Measurements from ENCODE around the gene MILR1. TPM values are rescaled to one million over a fixed set of nuclear protein-coding genes. Genes with fewer than 3 reads are reported as not detected.

Gene MILR1
- total RNA-seq, 3 donors from 2014 or later, result 3.1 to 8.3 (median 4.3) TPM

- TF ChIP-seq POLR2A (IDR thresholded peaks at IDR 0.05) (no peak), CTCF (IDR thresholded peaks at IDR 0.05) (no peak), POLR2AphosphoS5 (IDR thresholded peaks at IDR 0.05) (no peak)
- peaks cover 0 to 5% of the 10 kb centered on the region in 2 donors for H3K4me1 ChIP-seq
- H3K27me3 ChIP-seq, result no peaks in the 10 kb centered on the region
- peaks cover 1% of the 10 kb centered on the region for H3K36me3 ChIP-seq
- H3K9me3 ChIP-seq, result no peaks in the 10 kb centered on the region
- intact Hi-C loops (cut with DNase I; ENCODE audit: low total_unique reads), result no loop called here
- peak overlapping the region; percentile 84 to 87 for H3K27ac ChIP-seq
- no peak for DNase-seq (ENCODE audit: low spot score in 2 of 2)
- H3K4me3 ChIP-seq, result peak overlapping the region; percentile 62 to 82 (median 72)
Observed at GRCh38 chr17:64496348-64496785, 47.5 kb downstream of the MILR1 start.

GRCh38 chr17:64496786-64497564 is 48.1 kb downstream of the MILR1 start, which contains the start of gene POLG2:
TSS of gene POLG2 (minus strand) at chr17:64497054. CDS start at chr17:64496968, 86 bp downstream.
- Histone ChIP-seq H3K27me3 (no peaks in the 10 kb centered on the region), H3K36me3 (peaks cover 7% of the 10 kb centered on the region), H3K27ac (peak within 1 kb of the TSS; percentile 84 to 87), H3K9me3 (no peaks in the 10 kb centered on the region), H3K4me1 (peaks cover 0 to 5% of the 10 kb centered on the region in 2 donors), H3K4me3 (peak within 1 kb of the TSS; percentile 62 to 82 (median 72))
- peak; percentile 86 to 87 for DNase-seq (ENCODE audit: low spot score in 2 of 2)
- TF ChIP-seq POLR2A (IDR thresholded peaks at IDR 0.05), result no peak
- TF ChIP-seq POLR2AphosphoS5 (IDR thresholded peaks at IDR 0.05), result peak; percentile 76 to 79 (median 77)
- peak; percentile 34 to 58 (median 49) for TF ChIP-seq CTCF (IDR thresholded peaks at IDR 0.05)
- intact Hi-C loops (cut with DNase I; ENCODE audit: low total_unique reads), result no loop called here

- Histone ChIP-seq H3K4me3 (peak overlapping the region; percentile 62 to 82 (median 72)), H3K4me1 (peaks cover 0 to 5% of the 10 kb centered on the region in 2 donors), H3K36me3 (peaks cover 14% of the 10 kb centered on the region), H3K27me3 (no peaks in the 10 kb centered on the region), H3K9me3 (no peaks in the 10 kb centered on the region), H3K27ac (peak overlapping the region; percentile 84 to 87)
- TF ChIP-seq POLR2AphosphoS5 (IDR thresholded peaks at IDR 0.05) (no peak), CTCF (IDR thresholded peaks at IDR 0.05) (peak in 1 of 3 donors; percentile 4)
- intact Hi-C loops (cut with DNase I; ENCODE audit: low total_unique reads), result no loop called here
- no peak for DNase-seq (ENCODE audit: low spot score in 2 of 2)
Observed at GRCh38 chr17:64497565-64498035, 48.7 kb downstream of the MILR1 start.

- Histone ChIP-seq H3K9me3 (no peaks in the 10 kb centered on the region), H3K27ac (peak overlapping the region in 1 of 2 donors; percentile 84), H3K36me3 (peaks cover 23% of the 10 kb centered on the region), H3K4me3 (no peak overlapping the region), H3K27me3 (no peaks in the 10 kb centered on the region), H3K4me1 (peaks cover 0 to 12% of the 10 kb centered on the region in 2 donors)
- intact Hi-C loops (cut with DNase I; ENCODE audit: low total_unique reads), result no loop called here
- no peak for DNase-seq (ENCODE audit: low spot score in 2 of 2)
- TF ChIP-seq POLR2AphosphoS5 (IDR thresholded peaks at IDR 0.05) (no peak), CTCF (IDR thresholded peaks at IDR 0.05) (no peak), POLR2A (IDR thresholded peaks at IDR 0.05) (no peak)
Observed at GRCh38 chr17:64498308-64499203, 49.6 kb downstream of the MILR1 start.

All from breast epithelium (tissue), 4 donors.